ENCODE data around the gene POU2AF1.

Gene POU2AF1

GRCh38 chr11:111386611-111387150 is 7.6 kb upstream of the POU2AF1 start:
- DNase-seq (ENCODE audit: low read depth), result no peak

- no peak for DNase-seq (ENCODE audit: low read depth)
Measured at GRCh38 chr11:111384494-111384893, 5.4 kb upstream of the POU2AF1 start.

- DNase-seq (ENCODE audit: low read depth), result no peak
Measured at GRCh38 chr11:111382451-111382850, 3.4 kb upstream of the POU2AF1 start.

GRCh38 chr11:111379602-111380136 is 594 bp upstream of the POU2AF1 start:
- no peak for DNase-seq (ENCODE audit: low read depth)

DNA sequence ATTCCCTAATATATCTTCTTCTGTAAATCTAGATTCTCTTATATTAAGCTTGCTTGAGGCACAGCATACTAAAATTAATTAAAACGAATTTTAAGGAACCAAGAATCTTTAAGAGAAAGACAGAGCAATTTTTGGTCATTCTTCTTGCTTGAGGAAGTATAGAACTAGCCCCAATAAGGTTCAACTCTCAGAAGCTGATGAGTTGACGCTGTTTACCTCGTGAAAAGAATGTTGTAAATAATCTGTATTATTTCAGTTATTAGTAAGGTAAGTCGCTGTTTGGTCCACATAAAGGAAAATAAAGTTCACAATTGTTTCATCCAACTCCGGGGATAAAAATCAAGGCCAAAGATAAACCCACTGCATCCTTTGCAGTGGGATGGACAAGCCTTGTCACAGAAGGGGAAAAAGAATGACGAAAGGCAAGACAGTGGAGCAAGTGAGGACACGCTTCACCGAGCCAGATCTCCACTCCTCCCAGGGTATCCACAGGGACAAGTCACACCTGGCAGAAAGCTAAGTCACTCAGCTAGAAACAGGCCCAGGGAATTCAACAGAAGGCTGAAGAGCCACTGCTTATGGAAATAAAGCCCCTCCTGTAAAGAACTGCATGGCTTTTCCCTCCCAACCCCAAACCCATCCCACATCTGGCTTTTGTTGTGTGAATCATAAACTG is 752 bp downstream of the POU2AF1 start:
- DNase-seq (ENCODE audit: low read depth), result no peak

GRCh38 chr11:111376181-111376871 is 2.7 kb downstream of the POU2AF1 start:
- no peak for DNase-seq (ENCODE audit: low read depth)

- DNase-seq (ENCODE audit: low read depth), result no peak
Measured at GRCh38 chr11:111373590-111373989, 5.5 kb downstream of the POU2AF1 start.

DNA sequence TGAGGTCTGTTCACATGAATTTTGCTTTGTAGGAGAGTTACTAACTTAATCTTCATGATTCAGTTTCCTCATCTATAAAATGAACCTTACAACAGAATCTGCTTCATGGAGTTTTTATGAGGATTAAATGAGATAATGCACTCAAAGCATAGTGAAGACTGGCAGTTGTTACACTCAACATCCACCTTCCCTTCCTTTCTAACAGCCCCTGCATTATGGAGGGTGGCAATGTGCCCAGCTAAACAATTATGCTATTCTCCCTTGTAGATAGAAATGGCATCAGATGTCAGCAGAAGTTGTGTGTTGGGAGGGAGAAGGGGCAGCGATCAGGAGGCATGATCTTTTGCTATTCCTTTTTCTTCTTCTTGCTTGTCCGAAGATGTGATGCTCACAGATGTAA is 6.5 kb downstream of the POU2AF1 start:
- DNase-seq (ENCODE audit: low read depth), result no peak

- no peak for DNase-seq (ENCODE audit: low read depth)
Measured at GRCh38 chr11:111370902-111371578, 8.0 kb downstream of the POU2AF1 start.

DNA sequence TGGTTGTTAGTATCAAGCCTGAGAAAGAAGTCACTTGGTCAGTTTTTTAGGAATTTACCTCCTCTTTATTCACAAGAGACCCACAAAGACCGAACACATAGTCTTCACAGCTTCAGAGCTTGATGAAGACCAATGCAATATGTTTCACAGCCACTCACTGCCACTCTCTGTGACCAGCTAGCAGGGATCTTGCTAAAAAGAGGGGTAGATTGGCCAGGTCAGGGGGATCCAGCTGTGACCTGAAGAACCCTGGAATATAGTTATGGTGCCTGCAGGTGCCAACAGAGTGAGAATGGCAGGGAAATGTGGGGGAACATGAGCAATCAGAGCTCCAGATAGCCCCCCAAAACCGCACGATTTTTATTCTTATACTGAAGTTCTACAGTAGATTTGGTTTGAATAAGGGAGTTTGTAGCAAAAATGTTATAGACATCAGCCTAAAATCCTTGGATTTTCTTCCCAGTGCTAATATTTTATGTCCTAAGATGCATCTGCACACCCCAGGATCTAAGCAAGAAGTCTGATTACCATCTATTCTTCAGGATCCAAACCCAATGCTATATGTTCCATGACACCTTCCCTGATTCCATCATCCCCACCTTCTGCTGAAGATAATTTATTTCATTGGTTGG is 8.7 kb downstream of the POU2AF1 start:
- DNase-seq (ENCODE audit: low read depth), result no peak

- DNase-seq (ENCODE audit: low read depth), result no peak
Measured at GRCh38 chr11:111368285-111368560, 10.9 kb downstream of the POU2AF1 start.

DNA sequence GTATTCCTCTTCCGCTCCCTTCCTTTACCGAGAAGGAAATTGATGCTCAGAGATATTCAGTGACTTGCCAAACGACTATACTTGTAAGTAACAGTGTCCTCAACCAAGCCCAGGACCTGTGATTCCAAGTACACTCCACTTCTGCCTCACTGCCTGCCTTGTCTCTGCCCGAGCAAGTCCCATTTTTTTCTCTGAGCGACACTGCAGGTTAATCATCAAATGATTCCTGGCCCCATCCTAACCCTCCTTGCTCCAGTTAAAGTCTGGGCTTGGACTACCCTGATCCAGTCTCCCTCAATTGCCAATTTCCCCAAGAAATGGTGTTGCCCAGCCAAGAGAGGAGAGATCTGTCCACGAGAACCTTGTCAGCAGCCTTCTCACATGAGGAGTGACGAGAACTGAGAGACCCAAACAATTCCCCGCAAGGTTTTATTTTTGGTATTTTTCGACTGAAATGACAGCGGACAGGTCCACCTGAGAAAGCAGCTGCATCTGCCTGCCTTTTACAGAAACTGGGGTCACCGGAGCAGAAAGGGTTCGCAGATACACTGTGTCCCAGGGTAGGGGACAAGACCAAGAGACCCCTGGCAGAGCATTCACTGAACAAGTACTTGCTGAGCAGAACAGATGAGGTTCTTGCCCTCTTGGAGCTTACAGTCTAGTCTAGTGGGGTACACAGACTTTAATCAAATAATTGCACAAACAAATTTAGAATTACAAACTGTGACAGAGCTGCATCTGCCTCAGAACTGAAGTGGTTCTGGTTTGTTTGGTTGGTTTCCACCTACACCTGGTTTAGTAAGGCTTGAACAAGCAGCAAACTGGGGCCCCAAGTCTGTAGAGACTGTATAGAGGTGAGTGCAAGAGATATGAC is 11.4 kb downstream of the POU2AF1 start:
- DNase-seq (ENCODE audit: low read depth), result no peak

DNA sequence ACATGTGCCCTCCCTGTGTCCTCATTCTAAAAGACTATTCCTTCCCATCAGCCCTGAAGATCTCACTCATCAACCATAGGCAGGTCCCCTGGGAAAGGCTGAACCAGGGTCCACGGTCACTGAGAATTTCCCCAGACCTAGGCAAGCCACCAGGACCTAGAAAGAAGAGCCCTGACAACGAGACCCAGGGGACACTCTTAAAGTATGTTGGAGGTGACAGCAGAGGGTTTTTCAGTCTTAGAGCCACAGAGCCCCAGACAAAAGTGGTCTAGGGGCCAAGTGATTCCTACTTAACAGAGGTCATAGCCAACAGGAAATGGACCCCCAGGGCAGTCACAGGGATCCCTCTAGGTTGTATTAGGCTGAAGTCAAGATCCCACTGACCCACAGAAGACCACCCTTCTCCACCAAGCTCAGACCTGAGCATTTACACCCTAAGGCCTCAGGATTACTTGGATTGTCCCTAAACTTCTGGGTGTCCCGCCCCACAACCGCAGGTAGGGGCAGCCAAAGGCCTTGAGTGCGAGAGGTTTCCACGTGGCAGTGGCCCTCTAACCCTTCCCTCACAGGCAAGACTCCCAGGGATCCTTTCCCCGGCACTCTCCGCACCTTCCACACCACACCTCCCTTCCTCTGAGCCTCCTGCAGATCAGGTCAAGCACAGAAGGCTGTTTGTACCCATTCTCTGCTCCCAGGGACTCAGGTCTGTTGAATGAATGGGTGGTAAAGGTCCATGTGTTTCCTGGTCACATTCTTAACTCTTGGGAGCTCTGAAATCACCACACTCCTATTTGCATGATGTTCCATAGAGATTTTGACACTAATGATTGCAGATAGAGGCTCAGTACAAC is 12.3 kb downstream of the POU2AF1 start:
- no peak for DNase-seq (ENCODE audit: low read depth)

- no peak for DNase-seq (ENCODE audit: low read depth)
Measured at GRCh38 chr11:111365722-111366559, 13.1 kb downstream of the POU2AF1 start.

DNA sequence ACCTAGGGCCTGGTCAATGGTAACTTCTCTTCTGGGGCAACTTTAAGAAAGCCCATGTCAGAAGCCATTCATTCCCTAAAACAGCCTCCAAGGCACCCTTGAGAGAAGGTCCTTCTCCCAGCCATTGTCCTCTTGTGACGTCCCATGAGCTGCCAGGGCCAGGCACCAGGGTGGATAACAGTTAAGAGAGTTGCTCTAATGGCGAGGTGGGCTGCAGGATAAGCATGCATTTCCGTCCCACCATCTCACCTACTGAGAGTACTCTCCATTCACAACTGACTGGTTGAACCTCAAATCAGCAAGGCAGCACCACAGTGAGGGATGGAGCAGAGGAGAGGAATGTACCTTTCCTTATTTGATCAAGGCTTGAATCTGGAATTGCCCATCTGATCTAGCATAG is 14.6 kb downstream of the POU2AF1 start:
- no peak for DNase-seq (ENCODE audit: low read depth)

DNA sequence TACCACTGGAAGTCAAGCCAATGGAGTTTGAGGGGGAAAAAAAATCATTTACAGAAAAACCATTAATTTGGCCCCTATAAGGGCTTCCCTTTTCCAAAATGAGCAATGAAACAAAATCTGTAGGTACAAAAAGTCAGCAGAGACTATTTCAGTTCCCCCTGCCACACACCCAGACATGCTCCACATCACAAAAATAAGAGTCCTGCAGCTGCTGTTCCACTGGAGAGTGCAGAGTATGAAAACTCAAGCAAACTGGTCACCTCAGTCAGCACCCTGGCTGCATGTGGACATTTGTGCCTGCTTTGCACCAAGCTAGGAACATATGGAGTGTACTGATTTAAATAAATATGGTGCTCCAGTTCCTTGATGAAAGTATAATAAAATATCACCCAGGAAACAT is 15.1 kb downstream of the POU2AF1 start:
- no peak for DNase-seq (ENCODE audit: low read depth)

DNA sequence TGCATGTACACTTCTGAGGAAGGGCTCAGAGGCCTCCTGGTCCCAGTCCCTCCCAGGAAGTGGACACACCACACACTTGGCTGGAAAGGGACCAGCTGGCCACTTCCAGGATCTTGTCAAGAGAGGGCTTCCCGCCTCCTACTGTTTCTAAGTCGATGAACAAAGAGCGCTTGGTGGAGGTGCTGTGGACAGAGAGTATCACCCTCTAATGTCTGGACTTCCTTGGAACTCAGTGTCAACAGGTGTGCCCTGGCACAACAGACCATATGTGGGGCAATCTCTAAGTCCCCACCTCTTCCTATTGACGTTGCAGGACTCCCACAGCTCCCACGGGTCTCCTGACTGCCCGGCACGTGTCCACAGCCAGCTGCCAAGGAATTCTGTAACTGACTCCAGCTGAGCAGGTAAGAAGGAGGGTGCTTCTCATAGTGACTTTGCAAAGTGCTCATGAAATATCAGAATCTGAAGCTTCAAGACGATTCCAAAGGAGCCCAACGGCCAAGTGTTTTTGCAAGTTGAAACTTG is 16.1 kb downstream of the POU2AF1 start:
- DNase-seq (ENCODE audit: low read depth), result no peak

GRCh38 chr11:111361874-111362273 is 17.2 kb downstream of the POU2AF1 start:
- DNase-seq (ENCODE audit: low read depth), result no peak

- no peak for DNase-seq (ENCODE audit: low read depth)
Measured at GRCh38 chr11:111361052-111361801, 17.8 kb downstream of the POU2AF1 start.

Data from stimulated activated CD8-positive, alpha-beta memory T cell treated with anti-CD3 and anti-CD28 coated beads, Interleukin-7, amount 100 ng/mL, for 24 hours (primary cell).